ENCODE measurements around the gene HCFC1R1.

DNA sequence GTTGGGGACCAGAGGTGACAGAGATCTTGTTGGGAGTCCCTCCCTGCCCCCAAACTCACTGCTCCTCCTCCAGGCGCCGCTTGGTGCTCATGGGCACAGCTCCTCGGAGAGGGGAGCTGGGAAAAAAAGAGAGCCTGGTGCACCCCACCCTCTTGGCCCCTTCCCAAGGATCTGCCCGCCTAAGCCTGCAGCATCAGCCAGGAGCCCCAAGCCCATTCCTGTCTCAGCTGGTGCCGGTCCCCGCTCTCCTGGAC lies 400 bp downstream of the HCFC1R1 start:
- TF ChIP-seq, protein P1, sequence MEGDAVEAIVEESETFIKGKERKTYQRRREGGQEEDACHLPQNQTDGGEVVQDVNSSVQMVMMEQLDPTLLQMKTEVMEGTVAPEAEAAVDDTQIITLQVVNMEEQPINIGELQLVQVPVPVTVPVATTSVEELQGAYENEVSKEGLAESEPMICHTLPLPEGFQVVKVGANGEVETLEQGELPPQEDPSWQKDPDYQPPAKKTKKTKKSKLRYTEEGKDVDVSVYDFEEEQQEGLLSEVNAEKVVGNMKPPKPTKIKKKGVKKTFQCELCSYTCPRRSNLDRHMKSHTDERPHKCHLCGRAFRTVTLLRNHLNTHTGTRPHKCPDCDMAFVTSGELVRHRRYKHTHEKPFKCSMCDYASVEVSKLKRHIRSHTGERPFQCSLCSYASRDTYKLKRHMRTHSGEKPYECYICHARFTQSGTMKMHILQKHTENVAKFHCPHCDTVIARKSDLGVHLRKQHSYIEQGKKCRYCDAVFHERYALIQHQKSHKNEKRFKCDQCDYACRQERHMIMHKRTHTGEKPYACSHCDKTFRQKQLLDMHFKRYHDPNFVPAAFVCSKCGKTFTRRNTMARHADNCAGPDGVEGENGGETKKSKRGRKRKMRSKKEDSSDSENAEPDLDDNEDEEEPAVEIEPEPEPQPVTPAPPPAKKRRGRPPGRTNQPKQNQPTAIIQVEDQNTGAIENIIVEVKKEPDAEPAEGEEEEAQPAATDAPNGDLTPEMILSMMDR (IDR thresholded peaks at IDR 0.05) = no peak
- TF ChIP-seq, protein P2, sequence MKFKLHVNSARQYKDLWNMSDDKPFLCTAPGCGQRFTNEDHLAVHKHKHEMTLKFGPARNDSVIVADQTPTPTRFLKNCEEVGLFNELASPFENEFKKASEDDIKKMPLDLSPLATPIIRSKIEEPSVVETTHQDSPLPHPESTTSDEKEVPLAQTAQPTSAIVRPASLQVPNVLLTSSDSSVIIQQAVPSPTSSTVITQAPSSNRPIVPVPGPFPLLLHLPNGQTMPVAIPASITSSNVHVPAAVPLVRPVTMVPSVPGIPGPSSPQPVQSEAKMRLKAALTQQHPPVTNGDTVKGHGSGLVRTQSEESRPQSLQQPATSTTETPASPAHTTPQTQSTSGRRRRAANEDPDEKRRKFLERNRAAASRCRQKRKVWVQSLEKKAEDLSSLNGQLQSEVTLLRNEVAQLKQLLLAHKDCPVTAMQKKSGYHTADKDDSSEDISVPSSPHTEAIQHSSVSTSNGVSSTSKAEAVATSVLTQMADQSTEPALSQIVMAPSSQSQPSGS (CRISPR knock-in tag; IDR thresholded peaks at IDR 0.05; ENCODE audit: borderline replicate concordance, low read depth) = no peak
- TF ChIP-seq TP53 (CRISPR knock-in tag; IDR thresholded peaks at IDR 0.05) = 0 out of 2 replicates have a peak, but pooled peaks have one; percentile 23
- TF ChIP-seq, protein P3, sequence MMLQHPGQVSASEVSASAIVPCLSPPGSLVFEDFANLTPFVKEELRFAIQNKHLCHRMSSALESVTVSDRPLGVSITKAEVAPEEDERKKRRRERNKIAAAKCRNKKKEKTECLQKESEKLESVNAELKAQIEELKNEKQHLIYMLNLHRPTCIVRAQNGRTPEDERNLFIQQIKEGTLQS (CRISPR knock-in tag; conservative IDR thresholded peaks at IDR 0.05) = no peak; the same call in 1 of the 2 replicates
